HG03378 (cell line): ENCODE results near the gene SNX13.
"Not testable (repeated sequence)": the region's sequence is repeated elsewhere in the genome, so short reads cannot be mapped to it uniquely, and the experiment has no call there.

ENCODE experiments used
- ATAC-seq: cut with Tn5 transposase; IDR thresholded peaks from one replicate; pipeline ENCODE4 v1.9.1; 2021; ENCODE audit warnings: mild to moderate bottlenecking, moderate library complexity; ENCODE audit not compliant: unreplicated experiment

SNX13 gene

GRCh38 chr7:17915796-17916195 lies 24.5 kb downstream of the SNX13 start:
- no peak for ATAC-seq

GRCh38 chr7:17915168-17915567 lies 25.1 kb downstream of the SNX13 start:
- ATAC-seq: no peak

GRCh38 chr7:17913250-17913649 lies 27.0 kb downstream of the SNX13 start:
- ATAC-seq: no peak

- ATAC-seq: no peak
These were observed 27.6 kb downstream of the SNX13 start for GRCh38 chr7:17912536-17913235.

GRCh38 chr7:17912050-17912449 lies 28.2 kb downstream of the SNX13 start:
- ATAC-seq: no peak

GRCh38 chr7:17910377-17910776 lies 29.9 kb downstream of the SNX13 start:
- ATAC-seq: no peak

- ATAC-seq: not testable (repeated sequence)
These were observed 31.0 kb downstream of the SNX13 start for GRCh38 chr7:17909310-17909709.

- no peak for ATAC-seq
These were observed 33.3 kb downstream of the SNX13 start for GRCh38 chr7:17907014-17907413.

GRCh38 chr7:17903337-17903736 lies 37.0 kb downstream of the SNX13 start:
- no peak for ATAC-seq

GRCh38 chr7:17902599-17902998 lies 37.7 kb downstream of the SNX13 start:
- no peak for ATAC-seq

GRCh38 chr7:17900464-17900863 lies 39.8 kb downstream of the SNX13 start:
- ATAC-seq: no peak

- no peak for ATAC-seq
These were observed 42.2 kb downstream of the SNX13 start for GRCh38 chr7:17898111-17898510.

- ATAC-seq: no peak
These were observed 53.0 kb downstream of the SNX13 start for GRCh38 chr7:17887286-17887685.

GRCh38 chr7:17882685-17883084 lies 57.6 kb downstream of the SNX13 start:
- no peak for ATAC-seq

- ATAC-seq: no peak
These were observed 61.1 kb downstream of the SNX13 start for GRCh38 chr7:17879075-17879661.

GRCh38 chr7:17878627-17879026 lies 61.7 kb downstream of the SNX13 start:
- ATAC-seq: no peak

GRCh38 chr7:17871815-17872533 lies 68.3 kb downstream of the SNX13 start:
- no peak for ATAC-seq

GRCh38 chr7:17870406-17870805 lies 69.9 kb downstream of the SNX13 start:
- no peak for ATAC-seq

- no peak for ATAC-seq
These were observed 76.5 kb downstream of the SNX13 start for GRCh38 chr7:17863809-17864143.

- ATAC-seq: no peak
These were observed 77.0 kb downstream of the SNX13 start for GRCh38 chr7:17863095-17863808.

- no peak for ATAC-seq
These were observed 84.0 kb downstream of the SNX13 start for GRCh38 chr7:17856251-17856650.

- ATAC-seq: no peak
These were observed 85.1 kb downstream of the SNX13 start for GRCh38 chr7:17855202-17855601.
